HG02943 (cell line): Measurements from ENCODE around the gene BCKDHB.
"Not testable (repeated sequence)": the region's sequence is repeated elsewhere in the genome, so short reads cannot be mapped to it uniquely, and the experiment has no call there.

ENCODE experiments used
- ATAC-seq: cut with Tn5 transposase; IDR thresholded peaks from one replicate; pipeline ENCODE4 v1.9.1; 2021; ENCODE audit warnings: mild to moderate bottlenecking, low read depth, moderate library complexity; ENCODE audit not compliant: unreplicated experiment

Gene BCKDHB

DNA sequence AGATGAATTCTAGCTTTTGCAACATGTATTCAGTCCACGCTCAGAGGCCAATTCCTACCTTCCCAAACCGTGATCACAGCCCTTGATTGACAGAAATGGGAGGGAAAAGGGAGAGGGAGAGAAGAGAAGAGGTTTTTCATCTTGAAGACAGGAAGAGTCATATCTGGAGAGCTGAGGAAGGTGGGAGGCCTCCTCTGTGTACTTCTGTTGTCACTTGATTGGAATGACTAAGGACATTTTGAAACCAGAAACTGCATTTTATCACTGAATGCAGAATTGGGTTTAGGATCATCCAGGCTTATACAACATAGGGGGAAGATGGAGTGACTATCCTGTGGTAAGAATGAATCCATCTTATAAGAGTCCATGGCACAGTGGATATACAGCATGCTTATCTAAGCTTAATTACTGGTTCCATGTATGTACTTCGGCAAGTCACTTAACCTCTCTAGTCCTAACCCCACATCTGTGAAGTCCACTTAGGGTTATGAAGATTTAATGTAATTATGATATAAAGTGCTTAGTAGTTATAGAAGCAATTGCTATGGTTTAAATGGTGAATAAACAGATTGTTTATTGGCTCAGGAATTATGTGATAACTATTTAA is 144.0 kb downstream of the BCKDHB start:
- no peak for ATAC-seq

DNA sequence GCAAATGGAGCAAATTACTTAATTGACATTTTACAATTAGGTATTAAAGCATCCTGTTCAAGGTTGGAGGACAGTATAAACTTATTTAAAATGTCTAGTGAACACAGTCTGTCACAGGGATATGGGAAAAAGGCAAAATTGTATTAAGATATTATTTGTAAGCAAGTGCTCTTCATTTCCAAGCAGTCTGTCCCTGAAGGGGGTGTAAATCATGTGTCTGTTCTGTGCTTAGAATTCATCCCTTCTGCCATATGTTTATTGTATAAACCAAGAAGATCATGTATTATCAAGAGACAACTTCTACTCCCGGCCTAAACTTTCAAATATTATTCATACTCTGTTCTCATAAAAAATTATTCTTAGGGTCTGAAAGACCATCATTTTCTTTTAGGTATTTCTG is 144.8 kb downstream of the BCKDHB start:
- no peak for ATAC-seq

DNA sequence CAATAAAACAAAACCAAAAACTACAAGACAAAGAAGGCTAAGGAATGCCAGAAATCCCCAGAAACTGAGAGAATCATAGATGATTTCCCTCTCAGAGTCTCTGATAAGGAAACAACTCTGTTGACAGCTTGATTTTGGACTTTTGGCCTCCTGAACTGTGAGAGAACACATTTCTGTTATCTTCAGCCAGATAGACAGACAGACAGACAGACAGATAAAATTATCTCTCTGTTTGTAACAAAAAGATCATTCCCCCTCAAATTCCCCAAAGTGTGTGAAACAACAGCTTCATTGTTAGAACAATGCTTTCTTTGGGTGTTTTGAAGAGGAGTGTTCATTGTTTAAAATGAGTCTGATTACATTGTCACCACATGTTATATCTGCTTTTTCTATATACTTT is 148.2 kb downstream of the BCKDHB start:
- no peak for ATAC-seq

DNA sequence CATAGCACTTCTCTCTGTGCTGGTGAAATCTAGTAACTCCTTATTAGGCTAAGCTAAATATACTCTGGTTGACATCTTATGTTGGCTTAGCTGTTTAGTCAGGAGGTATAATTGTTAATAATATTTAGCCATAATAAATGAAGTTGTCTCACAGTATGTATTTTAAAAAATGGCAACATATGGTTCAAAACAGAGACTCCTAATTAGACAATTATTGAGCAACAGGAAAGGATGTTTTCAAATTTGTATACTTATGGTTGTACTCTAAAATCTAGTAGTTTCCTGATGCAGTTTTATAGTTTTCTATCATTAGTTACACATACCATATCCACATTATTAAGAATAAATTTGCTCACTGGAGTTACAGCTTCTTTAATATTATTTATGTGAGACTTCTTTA is 150.2 kb downstream of the BCKDHB start:
- ATAC-seq = no peak

DNA sequence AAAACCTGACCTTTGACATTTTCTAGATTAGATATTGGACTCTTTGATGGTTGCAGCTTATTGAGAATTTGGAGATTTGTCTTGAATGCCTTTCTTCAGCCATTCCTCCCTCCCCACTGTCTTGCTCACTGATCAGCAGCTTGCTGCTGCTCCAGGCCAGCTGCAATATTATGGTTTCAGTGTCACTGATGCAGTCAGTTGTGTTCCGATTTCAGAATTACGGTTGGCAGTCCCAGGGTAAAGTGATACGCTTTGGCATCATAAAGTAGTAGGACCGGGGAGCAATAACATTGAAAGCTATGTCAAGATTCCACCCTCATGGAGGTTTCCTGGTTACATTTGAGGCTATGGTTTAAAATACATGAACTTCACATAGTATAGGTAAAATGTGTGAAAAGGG is 152.6 kb downstream of the BCKDHB start:
- no peak for ATAC-seq

DNA sequence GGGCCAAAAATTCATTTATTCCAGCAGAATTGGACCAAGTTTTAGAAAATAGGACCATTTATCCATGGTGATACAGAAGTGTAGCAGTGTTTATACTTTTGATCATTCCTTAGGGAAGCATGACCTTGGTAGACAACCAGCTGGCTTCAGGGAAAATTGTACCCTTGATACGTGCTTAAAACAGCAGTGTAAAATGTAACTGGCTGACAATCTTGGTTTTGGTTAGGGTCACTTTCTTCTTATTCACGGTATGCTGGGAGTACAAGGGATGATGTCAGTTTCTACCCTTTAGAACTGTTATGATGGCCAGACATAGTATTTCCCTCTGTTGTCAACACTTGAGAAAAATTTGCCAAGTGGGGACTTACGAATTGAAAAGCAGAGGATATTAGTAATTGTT is 157.1 kb downstream of the BCKDHB start:
- no peak for ATAC-seq

DNA sequence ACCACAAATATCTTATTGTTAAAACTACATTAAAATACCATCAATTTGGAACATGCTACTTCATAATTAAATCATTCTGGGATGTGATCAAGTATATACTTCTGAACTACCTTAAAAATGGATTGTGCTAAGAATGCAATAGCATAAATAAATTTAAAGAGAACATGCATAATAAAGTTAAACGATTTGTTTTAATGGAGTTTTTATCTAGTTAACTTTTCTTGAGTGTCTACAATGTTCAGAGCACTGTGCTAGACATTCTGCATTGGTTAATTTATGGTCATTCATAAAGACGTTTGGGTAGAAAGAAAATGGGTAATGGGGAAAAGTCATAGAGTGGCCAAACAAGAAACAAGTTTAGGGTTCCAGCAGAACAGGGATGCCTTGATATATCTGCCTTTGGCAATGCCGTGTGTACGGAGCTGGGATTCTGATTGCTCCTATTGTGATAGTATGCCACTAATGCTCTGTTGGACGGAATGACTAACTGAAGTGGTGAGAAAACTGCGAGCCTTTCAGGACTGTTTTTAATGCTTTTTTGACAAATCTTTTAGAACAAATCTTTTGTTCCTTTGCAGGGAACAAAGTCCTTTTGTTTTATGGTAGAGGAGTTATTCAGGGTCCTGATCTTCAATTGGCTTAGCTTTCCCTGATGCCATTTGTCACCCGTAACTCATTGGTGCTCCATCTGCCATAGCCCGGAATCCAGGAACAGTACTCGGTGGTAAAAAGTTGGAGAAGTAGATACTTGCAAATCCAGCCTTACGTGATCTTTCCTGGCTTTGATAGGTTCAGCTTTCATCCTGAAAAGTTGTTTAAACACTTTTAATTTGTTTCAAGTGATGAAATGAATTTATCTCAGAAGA is 162.6 kb downstream of the BCKDHB start:
- ATAC-seq = no peak

DNA sequence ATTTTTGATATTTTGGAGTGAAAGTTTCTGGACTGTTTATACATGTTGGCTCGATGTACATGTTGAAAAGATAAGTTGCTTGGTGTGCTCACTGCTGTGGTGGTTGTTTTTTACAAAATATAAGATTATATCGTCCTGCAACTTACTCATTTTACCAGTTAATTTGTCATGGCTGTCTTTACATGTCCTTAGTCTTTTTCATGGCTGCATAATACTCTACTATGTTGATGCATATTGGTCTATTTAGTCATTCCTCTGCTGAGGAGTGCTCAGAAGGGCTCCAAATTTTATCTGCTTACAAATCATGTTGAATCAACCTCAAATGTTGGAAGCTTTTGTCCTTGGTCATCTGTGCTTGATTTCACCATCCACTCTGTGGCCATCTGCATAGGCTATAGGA is 164.6 kb downstream of the BCKDHB start:
- no peak for ATAC-seq

DNA sequence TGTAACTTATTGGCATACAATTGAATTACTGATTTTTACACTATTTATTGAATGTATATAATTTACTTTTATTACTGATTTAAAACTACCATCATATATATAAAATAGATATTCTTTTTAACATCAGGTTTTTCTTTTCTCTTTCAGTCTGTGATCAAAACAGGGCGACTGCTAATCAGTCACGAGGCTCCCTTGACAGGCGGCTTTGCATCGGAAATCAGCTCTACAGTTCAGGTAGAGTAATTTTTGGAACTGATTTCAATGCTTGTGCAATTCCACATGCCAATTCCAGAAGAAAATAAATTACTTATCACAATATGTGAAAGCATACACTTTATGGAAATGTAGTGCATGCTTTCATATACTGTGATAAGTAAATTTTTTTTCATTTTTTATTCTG is 166.5 kb downstream of the BCKDHB start:
- ATAC-seq = no peak

DNA sequence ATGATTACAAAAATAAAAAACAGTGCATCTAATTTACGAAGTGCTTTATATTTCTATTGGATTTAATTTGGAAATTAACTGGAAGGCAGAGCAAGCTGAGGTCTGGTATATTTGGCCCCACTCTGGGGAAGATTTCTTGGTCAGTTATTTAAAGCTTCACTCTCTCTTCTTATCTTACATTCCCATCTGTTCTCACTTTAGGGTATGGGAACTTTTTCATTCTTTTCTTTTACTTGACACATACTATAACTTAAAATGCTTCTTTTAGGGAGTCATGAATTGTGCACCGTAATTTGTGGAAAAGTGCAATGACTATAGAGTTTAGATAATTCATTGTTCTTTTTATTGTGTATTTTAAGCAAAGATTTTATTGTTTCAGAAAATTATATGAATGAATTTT is 170.4 kb downstream of the BCKDHB start:
- ATAC-seq = no peak

DNA sequence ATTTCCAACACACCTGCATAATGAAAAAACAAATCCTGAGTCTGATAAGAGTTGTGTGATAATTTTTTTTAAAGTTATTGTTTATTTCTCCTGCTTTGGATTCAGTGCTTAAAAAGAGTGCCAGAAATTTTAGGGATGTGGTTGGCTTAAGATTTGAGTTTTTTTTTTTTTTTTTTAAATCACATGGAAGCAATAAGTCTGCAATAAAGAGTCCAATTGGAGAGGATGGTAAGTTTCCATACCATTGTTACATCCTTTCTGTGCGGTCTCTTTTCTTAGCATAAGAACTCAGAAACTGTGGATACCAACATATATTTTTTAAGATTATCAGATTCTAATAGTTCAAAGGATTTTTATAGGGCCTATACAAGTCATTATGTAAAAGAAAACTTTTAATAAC is 171.0 kb downstream of the BCKDHB start:
- no peak for ATAC-seq

DNA sequence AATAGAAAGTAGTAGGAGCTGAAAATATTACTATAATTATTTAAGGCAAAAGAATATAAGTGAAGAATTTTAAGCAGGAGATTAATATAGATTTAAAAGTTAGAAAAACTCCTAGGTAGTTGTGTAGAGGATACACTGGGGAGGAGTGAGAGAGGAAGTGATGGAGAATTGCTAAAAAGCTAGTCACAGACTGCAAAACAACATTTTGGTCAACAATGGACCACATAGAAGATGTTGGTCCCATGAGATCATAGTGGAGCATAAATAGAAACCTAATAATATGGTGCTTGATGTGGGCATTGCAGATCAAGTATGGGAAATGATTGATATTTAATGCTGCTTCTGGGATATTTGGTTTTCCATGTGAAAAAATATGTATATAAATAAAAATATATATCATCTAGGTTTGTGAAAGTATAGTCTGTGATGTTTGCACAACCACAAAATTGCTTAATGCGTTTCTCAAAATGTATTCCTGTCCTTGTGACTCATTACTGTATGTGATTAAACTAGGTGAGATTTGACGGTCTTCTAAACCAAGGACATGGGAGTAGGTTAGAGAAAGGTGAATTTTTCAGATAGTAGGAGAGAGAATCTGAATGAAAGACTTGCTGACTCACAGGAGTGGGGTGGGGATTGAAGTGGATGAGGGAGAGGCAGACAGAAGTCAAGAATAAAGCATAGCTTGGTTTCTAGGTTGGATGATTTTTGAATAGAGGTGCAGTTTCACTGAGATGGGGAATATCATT is 174.0 kb downstream of the BCKDHB start:
- ATAC-seq = no peak

DNA sequence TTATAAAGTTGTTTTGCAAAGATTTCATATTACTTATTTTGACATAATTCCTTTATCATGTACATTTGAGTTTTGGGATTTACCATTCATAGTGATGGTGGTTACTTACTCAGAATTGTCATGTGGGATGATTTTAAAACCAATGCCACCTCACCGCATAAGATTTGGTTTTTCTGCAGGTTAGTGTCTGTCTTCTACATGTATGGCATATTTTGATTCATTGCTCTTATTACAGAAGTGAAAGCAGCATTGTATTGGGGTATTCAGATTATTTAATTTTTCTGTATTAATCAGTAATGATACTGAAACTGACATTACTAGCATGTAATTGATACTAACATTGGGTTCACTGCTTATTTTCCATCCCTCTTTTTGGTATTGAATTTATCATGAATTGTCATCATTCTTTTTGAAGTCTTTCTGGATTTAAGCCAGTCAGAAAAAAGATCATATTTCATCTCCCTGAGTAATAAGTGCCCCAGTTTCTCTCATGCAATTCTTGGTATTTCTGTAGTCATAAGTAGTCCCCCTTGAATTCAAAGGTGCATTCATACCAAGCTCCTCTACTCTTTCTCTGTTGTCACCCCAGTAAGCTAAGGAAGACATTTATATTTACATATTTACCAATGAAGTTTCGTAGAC is 176.6 kb downstream of the BCKDHB start:
- no peak for ATAC-seq

DNA sequence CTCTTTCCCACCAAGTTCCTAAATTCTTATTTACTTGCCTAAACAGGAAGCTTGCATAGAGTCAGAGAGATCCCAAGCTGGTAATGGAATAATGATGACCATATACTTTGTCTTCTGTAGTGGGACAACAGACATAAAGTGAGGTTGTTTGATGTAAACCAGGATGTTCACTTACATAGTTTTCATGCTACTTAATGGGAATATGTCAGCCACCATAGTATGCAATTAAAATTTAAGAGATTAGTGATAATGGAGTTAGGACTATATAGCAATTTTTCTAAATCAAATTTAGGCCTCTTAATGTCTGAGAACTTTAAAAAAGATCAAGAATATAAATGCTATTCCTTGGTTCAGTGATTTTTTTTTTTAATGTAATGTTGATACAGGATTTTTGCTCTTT is 180.6 kb downstream of the BCKDHB start:
- no peak for ATAC-seq

DNA sequence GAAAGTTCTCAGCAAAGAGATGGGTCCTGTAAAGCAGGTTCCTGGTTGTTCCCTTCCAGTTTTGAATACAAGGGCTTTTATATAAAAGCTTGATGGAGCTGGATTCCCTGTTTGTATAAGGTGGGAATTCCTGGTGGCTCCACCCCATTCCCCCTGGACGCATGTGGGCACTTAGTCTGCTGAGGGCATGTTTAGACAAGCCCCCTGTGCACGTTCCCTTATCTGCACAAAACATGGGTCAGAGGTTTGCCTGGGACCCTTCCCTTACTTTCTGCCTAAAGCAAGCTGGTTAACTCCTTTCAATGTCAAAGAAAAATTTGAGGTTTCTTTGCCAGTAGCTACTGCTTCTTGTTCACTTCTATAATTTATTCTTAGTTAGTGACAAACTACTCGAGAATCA is 181.1 kb downstream of the BCKDHB start:
- ATAC-seq = no peak

DNA sequence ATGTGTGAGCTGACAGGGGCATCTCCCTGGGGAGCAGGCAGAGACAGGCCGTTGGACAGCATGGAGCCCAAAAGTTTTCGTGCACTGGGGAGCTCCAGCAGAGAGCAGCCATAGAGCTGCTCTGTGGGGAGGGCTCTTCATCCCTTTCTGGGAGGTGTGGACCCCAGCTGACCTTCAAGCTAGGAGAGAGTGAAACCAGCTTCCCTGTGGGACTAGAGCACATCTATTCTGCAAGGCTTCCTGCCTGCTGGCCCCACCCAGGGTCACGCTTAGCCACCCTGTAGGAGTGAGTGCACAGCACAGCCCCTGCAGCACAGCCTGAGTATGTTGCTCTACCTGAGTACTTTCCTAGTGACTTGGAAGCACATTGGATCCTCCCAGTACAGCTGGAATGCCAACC is 183.3 kb downstream of the BCKDHB start:
- no peak for ATAC-seq

DNA sequence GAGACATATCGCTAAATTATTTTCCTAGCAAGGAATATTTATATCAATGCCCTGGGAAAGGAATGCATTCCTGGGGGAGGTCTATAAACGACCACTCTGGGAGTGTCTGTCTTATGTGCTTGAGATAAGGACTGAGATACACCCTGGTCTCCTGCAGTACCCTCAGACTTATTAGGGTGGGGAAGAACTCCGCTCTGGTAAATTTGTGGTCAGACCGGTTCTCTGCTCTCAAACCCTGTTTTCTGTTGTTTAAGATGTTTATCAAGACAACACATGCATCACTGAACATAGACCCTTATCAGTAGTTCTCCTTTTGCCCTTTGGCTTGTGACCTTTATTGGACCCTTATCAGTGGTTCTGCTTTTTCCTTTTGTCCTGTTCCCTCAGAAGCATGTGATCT is 188.1 kb downstream of the BCKDHB start:
- ATAC-seq = not testable (repeated sequence)

DNA sequence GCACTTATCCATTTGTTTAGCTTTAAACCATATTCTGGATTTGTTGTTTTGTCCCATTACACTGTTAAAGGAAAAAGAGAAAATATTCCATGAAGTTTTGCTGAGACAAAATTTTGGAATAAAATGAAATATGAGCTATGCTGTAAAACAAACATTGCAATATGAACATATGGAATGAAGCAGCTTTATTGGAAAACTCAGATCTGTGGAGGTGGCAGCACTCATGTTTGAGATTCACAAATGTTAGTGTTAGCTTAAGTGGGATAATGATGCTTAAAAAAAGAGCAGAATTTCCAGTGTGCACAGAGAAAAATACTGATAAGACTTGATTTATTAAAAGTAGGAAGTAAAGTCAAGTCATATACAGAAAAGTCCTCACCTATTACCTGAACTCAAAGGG is 196.2 kb downstream of the BCKDHB start:
- no peak for ATAC-seq

DNA sequence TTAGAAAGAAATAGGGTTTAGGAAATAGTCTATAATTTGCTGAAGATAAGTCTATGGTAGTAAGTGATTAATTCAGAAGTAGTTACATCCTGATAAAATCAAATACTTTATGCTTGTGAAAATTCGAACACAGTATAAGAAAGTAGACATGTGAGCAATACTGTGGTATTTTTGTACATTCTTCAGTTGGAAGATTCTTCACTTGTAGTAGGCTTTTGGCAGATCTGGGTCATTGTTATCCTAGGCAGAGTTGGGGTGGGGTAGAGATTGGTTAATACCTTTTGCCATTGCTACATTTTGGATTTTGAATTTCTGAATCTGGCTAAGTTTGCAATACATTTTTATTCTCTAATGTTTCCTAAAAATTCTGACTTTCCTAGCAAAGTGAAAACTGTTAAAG is 197.5 kb downstream of the BCKDHB start:
- ATAC-seq = no peak

DNA sequence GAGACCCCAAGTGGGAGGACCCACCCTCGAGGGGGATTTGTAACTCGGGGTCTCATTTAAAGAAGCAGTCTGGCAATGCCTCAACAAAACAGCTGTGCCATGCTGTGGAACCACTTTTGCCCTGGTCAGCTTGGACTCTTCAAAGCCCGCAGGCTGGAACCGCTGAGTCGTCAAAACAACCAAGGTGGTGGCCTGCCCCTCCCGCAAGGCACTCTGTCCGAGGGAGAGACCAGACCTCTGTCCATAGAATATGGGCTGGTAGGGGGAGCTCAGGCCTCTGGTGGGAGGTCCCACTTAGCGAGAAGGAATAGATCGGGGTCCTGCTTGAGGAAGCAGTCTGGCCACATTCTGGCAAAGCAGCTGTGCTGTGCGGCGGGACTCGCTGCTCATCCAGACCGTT is 208.1 kb downstream of the BCKDHB start:
- no peak for ATAC-seq

DNA sequence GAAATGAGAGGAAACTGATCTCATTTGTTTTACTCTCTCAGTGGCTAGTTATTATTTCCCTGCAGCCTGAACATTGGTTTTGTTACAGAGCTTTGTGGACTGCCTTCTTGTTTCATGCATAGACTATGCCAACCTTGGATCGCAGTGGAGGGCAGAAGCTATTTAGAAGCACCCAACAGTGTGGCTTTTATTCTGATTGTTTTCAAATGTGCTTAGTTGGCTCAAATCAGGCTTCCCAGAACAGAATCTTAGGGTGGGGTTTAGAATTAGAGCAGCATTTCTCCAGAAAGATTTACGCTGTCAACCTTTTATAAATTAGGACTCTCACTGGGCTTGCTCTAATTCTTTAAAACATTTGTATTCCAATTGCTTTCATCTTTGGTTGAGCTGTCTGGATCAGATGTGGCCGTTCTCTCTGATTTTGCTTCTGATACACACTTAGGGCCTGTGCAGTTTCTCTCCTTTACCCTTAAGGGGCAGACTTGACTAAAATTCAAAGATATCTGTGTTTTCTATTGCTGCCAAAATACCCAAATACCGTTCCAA is 210.3 kb downstream of the BCKDHB start:
- no peak for ATAC-seq
